ENCODE measurements around the gene TUBG2.

DNA sequence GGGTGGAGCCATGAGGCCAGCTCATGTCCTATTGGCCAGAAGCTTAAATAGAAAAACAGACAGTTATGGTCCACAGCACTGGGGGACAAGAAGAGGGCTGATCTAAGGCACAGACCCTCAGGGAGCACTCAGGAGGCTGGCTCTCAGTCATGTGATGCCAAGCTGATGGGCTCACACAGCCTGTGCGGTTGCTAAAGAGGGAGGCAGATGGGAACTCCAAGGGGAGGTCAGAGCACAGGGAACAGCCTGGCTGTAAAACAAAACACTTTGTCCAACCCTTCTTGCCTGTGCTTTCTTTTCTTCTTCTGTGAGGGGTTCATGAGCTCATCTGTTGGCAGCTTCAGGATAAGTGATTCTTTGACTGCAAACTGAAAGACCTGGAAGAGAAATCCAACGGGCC is 50.5 kb downstream of the TUBG2 start:
- TF ChIP-seq POLR2A (IDR thresholded peaks at IDR 0.05) (no peak), POLR2AphosphoS5 (IDR thresholded peaks at IDR 0.05) (no peak)
- TF ChIP-seq, protein P1, sequence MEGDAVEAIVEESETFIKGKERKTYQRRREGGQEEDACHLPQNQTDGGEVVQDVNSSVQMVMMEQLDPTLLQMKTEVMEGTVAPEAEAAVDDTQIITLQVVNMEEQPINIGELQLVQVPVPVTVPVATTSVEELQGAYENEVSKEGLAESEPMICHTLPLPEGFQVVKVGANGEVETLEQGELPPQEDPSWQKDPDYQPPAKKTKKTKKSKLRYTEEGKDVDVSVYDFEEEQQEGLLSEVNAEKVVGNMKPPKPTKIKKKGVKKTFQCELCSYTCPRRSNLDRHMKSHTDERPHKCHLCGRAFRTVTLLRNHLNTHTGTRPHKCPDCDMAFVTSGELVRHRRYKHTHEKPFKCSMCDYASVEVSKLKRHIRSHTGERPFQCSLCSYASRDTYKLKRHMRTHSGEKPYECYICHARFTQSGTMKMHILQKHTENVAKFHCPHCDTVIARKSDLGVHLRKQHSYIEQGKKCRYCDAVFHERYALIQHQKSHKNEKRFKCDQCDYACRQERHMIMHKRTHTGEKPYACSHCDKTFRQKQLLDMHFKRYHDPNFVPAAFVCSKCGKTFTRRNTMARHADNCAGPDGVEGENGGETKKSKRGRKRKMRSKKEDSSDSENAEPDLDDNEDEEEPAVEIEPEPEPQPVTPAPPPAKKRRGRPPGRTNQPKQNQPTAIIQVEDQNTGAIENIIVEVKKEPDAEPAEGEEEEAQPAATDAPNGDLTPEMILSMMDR (IDR thresholded peaks at IDR 0.05), result no peak

All from prostate gland (tissue), 2 donors.